ENCODE results near the gene UTS2.

Gene UTS2

GRCh38 chr1:7896994-7897393 is 44.1 kb upstream of the UTS2 start:
- no peaks in the 10 kb centered on the region for H3K9me3 ChIP-seq (ENCODE audit: low read length)
- no peak overlapping the region for H3K4me2 ChIP-seq (ENCODE audit: low read length)
- no peaks in the 10 kb centered on the region for H3F3A ChIP-seq (ENCODE audit: insufficient read depth, low read length)
- H3K4me1 ChIP-seq (ENCODE audit: insufficient read depth, low read length, severe bottlenecking) = no peaks in the 10 kb centered on the region
- H3K4me3 ChIP-seq (ENCODE audit: low read depth, low read length, poor library complexity, severe bottlenecking) = no peak overlapping the region
- no peaks in the 10 kb centered on the region for H3K79me2 ChIP-seq (ENCODE audit: insufficient read depth, low read length)
- no peaks in the 10 kb centered on the region for H4K20me1 ChIP-seq (ENCODE audit: insufficient read depth, low read length)
- H3K27me3 ChIP-seq (ENCODE audit: insufficient read depth, low read length) = no peaks in the 10 kb centered on the region
- TF ChIP-seq EZH2 (IDR thresholded peaks at IDR 0.05; ENCODE audit: borderline replicate concordance, low read length) (no peak), CTCF (IDR thresholded peaks at IDR 0.05; ENCODE audit: low read length) (no peak)
- no peak overlapping the region for H2AFZ ChIP-seq (ENCODE audit: low read length)
- no peaks in the 10 kb centered on the region for H3K9me2 ChIP-seq (ENCODE audit: low read depth, low read length)
- H3K9ac ChIP-seq (ENCODE audit: low read length) = no peak overlapping the region
- no peaks in the 10 kb centered on the region for H3K36me3 ChIP-seq (ENCODE audit: insufficient read depth, low read length)
- H3K27ac ChIP-seq (ENCODE audit: low read depth, low read length, poor library complexity, severe bottlenecking) = no peak overlapping the region

- Histone ChIP-seq H3K9me3 (ENCODE audit: low read length) (no peaks in the 10 kb centered on the region), H3K79me2 (ENCODE audit: insufficient read depth, low read length) (no peaks in the 10 kb centered on the region), H3K4me2 (ENCODE audit: low read length) (no peak overlapping the region), H2AFZ (ENCODE audit: low read length) (no peak overlapping the region), H4K20me1 (ENCODE audit: insufficient read depth, low read length) (no peaks in the 10 kb centered on the region), H3K4me3 (ENCODE audit: low read depth, low read length, poor library complexity, severe bottlenecking) (no peak overlapping the region), H3K4me1 (ENCODE audit: insufficient read depth, low read length, severe bottlenecking) (no peaks in the 10 kb centered on the region), H3K36me3 (ENCODE audit: insufficient read depth, low read length) (no peaks in the 10 kb centered on the region), H3K27me3 (ENCODE audit: insufficient read depth, low read length) (no peaks in the 10 kb centered on the region), H3K27ac (ENCODE audit: low read depth, low read length, poor library complexity, severe bottlenecking) (no peak overlapping the region), H3K9ac (ENCODE audit: low read length) (no peak overlapping the region), H3K9me2 (ENCODE audit: low read depth, low read length) (no peaks in the 10 kb centered on the region), H3F3A (ENCODE audit: insufficient read depth, low read length) (no peaks in the 10 kb centered on the region)
- TF ChIP-seq EZH2 (IDR thresholded peaks at IDR 0.05; ENCODE audit: borderline replicate concordance, low read length) = no peak
- no peak for TF ChIP-seq CTCF (IDR thresholded peaks at IDR 0.05; ENCODE audit: low read length)
Observed at GRCh38 chr1:7893529-7894180, 40.8 kb upstream of the UTS2 start.

GRCh38 chr1:7891804-7892203 is 38.9 kb upstream of the UTS2 start:
- TF ChIP-seq CTCF (IDR thresholded peaks at IDR 0.05; ENCODE audit: low read length) (no peak), EZH2 (IDR thresholded peaks at IDR 0.05; ENCODE audit: borderline replicate concordance, low read length) (no peak)
- Histone ChIP-seq H2AFZ (ENCODE audit: low read length) (no peak overlapping the region), H3K4me1 (ENCODE audit: insufficient read depth, low read length, severe bottlenecking) (no peaks in the 10 kb centered on the region), H4K20me1 (ENCODE audit: insufficient read depth, low read length) (no peaks in the 10 kb centered on the region), H3K4me2 (ENCODE audit: low read length) (no peak overlapping the region), H3K27me3 (ENCODE audit: insufficient read depth, low read length) (no peaks in the 10 kb centered on the region), H3K9me2 (ENCODE audit: low read depth, low read length) (no peaks in the 10 kb centered on the region), H3F3A (ENCODE audit: insufficient read depth, low read length) (no peaks in the 10 kb centered on the region), H3K27ac (ENCODE audit: low read depth, low read length, poor library complexity, severe bottlenecking) (no peak overlapping the region), H3K36me3 (ENCODE audit: insufficient read depth, low read length) (no peaks in the 10 kb centered on the region), H3K9ac (ENCODE audit: low read length) (no peak overlapping the region), H3K9me3 (ENCODE audit: low read length) (no peaks in the 10 kb centered on the region), H3K79me2 (ENCODE audit: insufficient read depth, low read length) (no peaks in the 10 kb centered on the region), H3K4me3 (ENCODE audit: low read depth, low read length, poor library complexity, severe bottlenecking) (no peak overlapping the region)

All from OCI-LY1 (cell line).